ENCODE data around the gene FBXW4.
"Not testable (repeated sequence)": the region's sequence is repeated elsewhere in the genome, so short reads cannot be mapped to it uniquely, and the experiment has no call there.

The FBXW4 gene

DNA sequence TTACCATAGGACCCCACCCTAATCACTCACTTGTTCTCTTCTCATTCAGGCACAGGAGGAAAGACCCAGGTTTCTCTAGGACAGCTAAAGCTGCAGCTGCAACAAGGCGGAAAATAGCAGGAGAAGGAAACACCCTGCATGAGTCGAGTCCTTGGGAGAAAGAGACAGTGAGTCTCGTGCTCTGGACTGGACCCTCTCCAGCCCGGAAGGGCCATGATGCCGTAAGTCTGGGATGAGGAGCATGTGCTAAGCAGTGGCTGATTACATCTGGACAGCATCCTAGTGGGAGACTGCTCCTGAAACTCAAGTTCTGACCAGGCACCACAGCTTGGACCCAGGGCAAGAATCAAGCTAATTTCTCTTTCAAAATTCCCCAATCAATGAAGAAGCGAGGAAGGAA is 39.4 kb downstream of the FBXW4 start:
- DNase-seq (ENCODE audit: low read depth), result no peak

DNA sequence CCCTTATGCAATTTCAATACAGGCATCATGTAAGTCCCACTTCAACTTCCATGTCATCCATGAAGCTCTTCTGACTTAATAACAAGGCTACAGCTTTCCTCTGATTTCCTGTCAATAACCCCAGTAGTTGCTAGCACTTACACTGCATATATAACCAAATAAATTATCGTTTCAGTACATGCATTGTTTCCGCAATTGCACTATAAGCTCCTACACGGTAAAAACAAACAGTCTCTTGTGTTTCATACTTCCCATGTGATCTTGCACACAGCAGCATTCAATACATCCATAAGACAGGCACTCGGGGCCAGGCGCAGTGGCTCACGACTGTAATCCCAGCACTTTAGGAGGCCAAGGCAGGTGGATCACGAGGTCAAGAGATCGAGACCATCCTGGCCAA is 41.4 kb downstream of the FBXW4 start:
- no peak for DNase-seq (ENCODE audit: low read depth)

GRCh38 chr10:101651336-101651735 is 43.6 kb downstream of the FBXW4 start:
- DNase-seq (ENCODE audit: low read depth), result no peak

GRCh38 chr10:101650863-101651262 is 44.1 kb downstream of the FBXW4 start:
- no peak for DNase-seq (ENCODE audit: low read depth)

- no peak for DNase-seq (ENCODE audit: low read depth)
Measured at GRCh38 chr10:101649525-101650085, 45.4 kb downstream of the FBXW4 start.

DNA sequence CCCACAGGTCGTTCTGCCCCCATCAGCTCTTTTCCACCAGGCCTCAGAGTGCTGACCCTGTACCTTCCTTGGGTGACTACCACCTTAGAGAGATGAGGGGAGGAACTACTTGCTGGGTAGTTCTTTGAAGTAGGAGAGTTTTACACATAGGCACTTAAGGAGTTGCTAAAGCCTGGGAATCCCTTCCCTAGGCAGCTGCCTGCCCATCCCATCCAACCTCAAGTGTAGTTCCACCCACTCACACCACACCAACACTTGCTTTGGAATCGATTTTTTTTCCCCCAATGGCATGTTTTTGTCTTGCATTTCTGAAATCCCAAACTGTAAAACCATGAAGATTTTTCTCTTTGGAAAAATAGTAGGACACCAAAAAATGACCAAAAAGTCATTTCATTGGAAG is 47.7 kb downstream of the FBXW4 start:
- DNase-seq (ENCODE audit: low read depth), result no peak

DNA sequence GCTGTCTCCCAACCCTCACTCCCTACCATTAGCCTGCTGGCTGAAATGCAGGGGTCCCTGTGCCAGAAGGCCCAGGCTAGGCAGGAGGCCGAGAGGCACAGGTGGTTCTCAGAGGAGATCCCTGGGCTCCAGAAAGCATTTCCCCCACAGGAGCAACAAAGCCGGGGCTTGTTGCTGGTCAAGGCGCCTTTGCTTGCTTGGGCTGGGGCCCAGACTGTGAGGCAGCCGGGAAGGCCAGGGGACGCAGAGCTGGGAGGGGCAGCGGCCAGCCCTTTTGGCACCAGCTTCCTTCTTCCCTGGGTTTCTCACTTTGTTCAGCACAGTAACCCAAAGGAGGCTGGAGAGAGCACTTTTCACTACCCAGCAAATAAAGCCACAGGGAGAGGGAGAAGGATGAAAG is 48.6 kb downstream of the FBXW4 start:
- DNase-seq (ENCODE audit: low read depth), result no peak

DNA sequence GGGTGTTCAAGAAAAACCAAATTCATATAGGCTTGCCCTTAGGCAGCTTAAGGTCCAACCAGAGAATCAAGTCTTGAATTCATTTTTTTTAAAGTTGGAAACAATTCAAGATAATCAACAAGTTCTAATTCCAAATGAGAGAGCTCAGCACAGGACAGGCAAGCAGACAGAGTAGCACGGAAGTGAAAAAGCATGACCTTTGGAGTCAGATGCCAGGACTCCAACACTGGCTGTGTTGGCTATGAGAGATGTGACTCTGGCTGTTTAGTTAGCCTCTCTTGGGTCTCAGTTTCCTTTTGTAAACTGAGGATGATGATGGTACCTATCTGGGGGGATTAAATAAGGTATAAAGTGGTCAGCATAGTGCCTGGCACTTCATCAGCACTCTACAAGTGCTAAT is 49.3 kb downstream of the FBXW4 start:
- DNase-seq (ENCODE audit: low read depth), result no peak

DNA sequence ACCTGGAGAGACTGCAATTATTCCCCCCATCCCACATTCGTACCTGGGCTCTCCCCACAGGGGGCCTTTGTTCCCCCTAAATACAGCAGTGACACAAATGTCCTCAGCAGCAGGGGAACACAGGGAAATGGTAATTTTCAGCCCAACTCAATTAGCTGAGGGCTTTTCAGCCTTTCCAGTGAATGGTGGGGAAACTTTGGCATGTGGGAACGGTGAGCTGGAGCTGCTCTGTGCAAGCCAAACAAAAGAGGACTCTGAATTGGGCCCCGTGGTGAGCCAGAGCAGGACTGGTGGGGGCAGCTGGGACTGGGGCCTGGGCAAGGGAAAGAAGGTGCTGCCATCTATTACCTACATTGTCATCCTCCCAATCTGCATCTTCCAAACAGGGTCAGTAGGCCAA is 51.0 kb downstream of the FBXW4 start:
- no peak for DNase-seq (ENCODE audit: low read depth)

- DNase-seq (ENCODE audit: low read depth), result no peak
Measured at GRCh38 chr10:101643546-101643945, 51.4 kb downstream of the FBXW4 start.

GRCh38 chr10:101639141-101639900 is 55.6 kb downstream of the FBXW4 start:
- DNase-seq (ENCODE audit: low read depth), result no peak

- not testable (repeated sequence) for DNase-seq (ENCODE audit: low read depth)
Measured at GRCh38 chr10:101633510-101633909, 61.5 kb downstream of the FBXW4 start.

- no peak for DNase-seq (ENCODE audit: low read depth)
Measured at GRCh38 chr10:101631821-101632475, 63.0 kb downstream of the FBXW4 start.

DNA sequence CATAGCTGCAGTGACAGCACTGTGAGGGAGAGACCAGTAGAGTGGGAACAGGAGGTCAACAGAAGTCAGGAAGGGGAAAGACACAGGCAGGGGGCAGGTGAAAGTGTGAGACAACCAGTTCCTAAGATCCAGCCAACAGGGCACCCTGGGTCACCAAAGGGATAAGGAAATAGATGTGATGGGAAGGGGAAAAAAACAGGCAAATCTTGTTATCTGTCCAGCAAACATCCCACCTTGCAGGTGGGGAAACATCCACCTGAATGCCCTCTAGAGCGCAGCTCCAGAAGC is 64.4 kb downstream of the FBXW4 start:
- DNase-seq (ENCODE audit: low read depth), result no peak

GRCh38 chr10:101629837-101630632 is 64.9 kb downstream of the FBXW4 start:
- DNase-seq (ENCODE audit: low read depth), result no peak

DNA sequence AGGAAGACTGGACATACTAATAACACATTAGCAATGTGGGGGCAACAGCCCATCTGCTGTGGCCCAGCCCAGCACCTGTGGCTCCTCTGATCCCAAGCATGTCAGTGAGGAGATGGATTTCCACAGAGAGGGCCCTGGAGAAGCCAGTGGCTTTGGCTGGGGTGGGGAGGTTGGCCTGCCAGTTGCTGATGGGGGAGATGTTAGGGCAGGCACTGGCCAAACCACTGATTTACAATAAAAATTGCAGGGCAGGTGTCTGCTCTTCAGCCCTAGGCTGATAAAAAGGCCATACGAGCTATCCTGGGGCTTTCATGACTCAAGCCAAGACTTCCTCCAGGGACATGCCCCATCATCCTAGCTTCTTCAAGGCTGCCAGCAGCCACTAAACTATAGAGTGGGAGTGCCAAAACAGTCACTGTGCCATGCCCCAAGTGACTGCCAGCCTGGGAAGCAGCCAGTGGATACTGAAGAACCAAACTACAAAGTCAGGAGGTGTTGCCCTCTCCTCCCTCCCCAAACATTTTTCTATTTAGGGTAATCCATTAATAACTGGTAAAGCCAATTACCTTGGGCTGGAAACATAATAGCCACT is 69.1 kb downstream of the FBXW4 start:
- no peak for DNase-seq (ENCODE audit: low read depth)

DNA sequence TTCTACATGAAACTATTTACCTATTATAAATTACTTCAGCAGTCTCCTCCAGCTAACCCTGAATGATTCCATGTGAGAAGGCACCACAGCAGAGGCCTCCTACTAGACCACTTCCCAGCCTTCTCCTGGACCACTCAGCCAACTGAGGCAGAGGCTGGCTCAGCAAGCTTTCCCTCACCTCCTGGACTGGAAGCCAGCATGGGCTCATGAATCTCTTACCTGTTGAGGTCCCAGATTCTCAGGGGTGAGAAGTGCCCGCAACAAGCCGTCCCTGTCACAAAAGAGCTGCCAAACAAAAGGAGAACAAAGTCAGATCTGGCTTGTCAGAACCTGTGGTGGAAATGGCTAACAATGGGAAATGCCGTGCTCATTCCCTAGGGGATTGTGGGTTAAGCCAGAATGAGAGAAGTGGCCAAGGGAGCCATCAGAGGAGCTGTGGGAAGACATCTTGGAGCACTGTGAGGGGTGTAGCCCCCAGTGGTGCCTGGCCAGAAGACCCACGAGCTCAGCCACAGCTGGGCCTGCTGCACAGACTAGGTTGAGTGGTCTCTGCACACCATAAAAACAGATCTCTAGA is 70.4 kb downstream of the FBXW4 start:
- no peak for DNase-seq (ENCODE audit: low read depth)

GRCh38 chr10:101623528-101623927 is 71.4 kb downstream of the FBXW4 start:
- no peak for DNase-seq (ENCODE audit: low read depth)

DNA sequence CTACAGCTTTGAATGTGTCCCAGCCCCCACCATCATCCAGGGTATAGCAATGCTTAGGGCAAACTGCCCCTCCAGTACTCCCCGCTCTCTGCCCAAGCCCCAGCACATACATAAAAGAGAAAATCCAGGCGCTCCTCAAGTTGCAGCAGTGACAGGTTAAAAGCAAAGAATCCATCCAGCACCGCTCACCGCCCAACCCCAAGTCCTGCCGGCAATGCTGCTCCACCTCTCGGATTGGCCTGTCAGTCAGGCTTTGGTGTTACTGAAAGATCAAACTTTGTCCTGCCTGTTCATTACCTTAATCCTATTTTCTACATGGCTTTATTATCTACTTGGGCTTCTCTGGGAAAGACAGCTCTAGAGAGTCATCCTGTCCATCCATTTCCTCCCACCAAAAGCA is 75.0 kb downstream of the FBXW4 start:
- no peak for DNase-seq (ENCODE audit: low read depth)

- DNase-seq (ENCODE audit: low read depth), result no peak
Measured at GRCh38 chr10:101618871-101619270, 76.1 kb downstream of the FBXW4 start.

DNA sequence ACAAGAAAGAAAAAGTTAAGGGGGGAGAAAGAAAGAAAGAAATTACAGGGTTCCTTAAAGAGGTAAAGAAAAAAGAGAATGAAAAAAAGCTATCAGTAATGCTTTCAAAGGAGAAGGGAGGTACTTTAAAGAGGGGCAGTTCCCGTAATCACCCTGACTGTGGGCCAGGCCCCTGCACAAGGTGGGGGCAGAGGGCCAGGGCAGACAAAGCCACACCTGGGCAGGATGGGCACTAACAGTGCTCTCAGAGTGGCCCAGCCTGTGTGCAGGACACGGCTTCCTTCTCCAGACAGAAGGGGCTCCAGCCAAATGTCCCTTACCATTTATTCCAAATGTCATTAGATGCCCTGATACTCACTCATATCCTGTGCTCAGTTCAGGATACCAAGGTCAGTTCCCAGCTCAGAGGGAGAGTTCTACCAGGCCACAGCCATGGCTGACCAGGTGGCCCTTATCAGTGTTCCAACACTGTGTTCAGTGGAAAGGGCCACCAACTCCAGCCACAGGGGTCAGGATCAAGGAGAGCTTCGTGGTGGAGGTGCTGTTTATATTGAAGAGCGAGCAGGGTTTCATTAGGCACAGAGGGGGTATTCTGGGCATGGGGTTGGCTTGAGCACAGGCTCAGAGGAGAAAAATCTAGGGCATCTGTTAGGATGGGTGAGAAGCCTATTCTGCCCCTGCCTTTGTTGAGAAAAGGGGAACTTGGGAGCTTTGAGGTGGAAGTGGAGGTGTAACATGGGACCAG is 77.0 kb downstream of the FBXW4 start:
- no peak for DNase-seq (ENCODE audit: low read depth)

Measured in T follicular helper cell (primary cell).